ENCODE results near the gene TLX3.

- TF ChIP-seq CTCF (IDR thresholded peaks at IDR 0.05) (no peak), POLR2A (IDR thresholded peaks at IDR 0.05) (no peak)
Observed at GRCh38 chr5:171309276-171310211, 496 bp downstream of the TLX3 start.

All from lower leg skin (tissue), 3 donors.